Astrocyte of the hippocampus (primary cell): ENCODE measurements around the gene OCIAD1.
"Not testable (repeated sequence)": the region's sequence is repeated elsewhere in the genome, so short reads cannot be mapped to it uniquely, and the experiment has no call there.

Experiments used
- DNase-seq: peaks from one replicate; pipeline ENCODE4 v3.0.0; 2011; ENCODE audit warnings: low read depth, low spot score

The OCIAD1 gene

GRCh38 chr4:48816971-48817370 lies 13.9 kb upstream of the OCIAD1 start:
- no peak for DNase-seq

GRCh38 chr4:48821431-48821830 lies 9.5 kb upstream of the OCIAD1 start:
- not testable (repeated sequence) for DNase-seq

GRCh38 chr4:48827622-48828021 lies 3.3 kb upstream of the OCIAD1 start:
- DNase-seq, result no peak

- DNase-seq, result no peak
These were observed 693 bp downstream of the OCIAD1 start for GRCh38 chr4:48831532-48832030.

- DNase-seq, result peak; percentile 2
These were observed 1.7 kb downstream of the OCIAD1 start for GRCh38 chr4:48832571-48832970.

GRCh38 chr4:48836658-48837057 lies 5.8 kb downstream of the OCIAD1 start:
- no peak for DNase-seq

GRCh38 chr4:48841045-48841827 lies 10.3 kb downstream of the OCIAD1 start:
- DNase-seq, result no peak

GRCh38 chr4:48844843-48845242 lies 14.0 kb downstream of the OCIAD1 start:
- no peak for DNase-seq

GRCh38 chr4:48848799-48849198 lies 17.9 kb downstream of the OCIAD1 start:
- DNase-seq, result not testable (repeated sequence)

GRCh38 chr4:48851651-48852050 lies 20.8 kb downstream of the OCIAD1 start:
- no peak for DNase-seq

GRCh38 chr4:48853604-48854394 lies 22.9 kb downstream of the OCIAD1 start:
- DNase-seq, result no peak

- no peak for DNase-seq
These were observed 23.5 kb downstream of the OCIAD1 start for GRCh38 chr4:48854395-48854683.

- DNase-seq, result no peak
These were observed 24.1 kb downstream of the OCIAD1 start for GRCh38 chr4:48854982-48855381.

GRCh38 chr4:48858130-48858529 lies 27.2 kb downstream of the OCIAD1 start:
- peak; percentile 54 for DNase-seq

GRCh38 chr4:48862038-48862437 lies 31.1 kb downstream of the OCIAD1 start:
- no peak for DNase-seq

- no peak for DNase-seq
These were observed 31.8 kb downstream of the OCIAD1 start for GRCh38 chr4:48862661-48863060.

- DNase-seq, result no peak
These were observed 32.8 kb downstream of the OCIAD1 start for GRCh38 chr4:48863728-48864127.

GRCh38 chr4:48864696-48865095 lies 33.8 kb downstream of the OCIAD1 start:
- not testable (repeated sequence) for DNase-seq

GRCh38 chr4:48877827-48878535 lies 47.1 kb downstream of the OCIAD1 start:
- no peak for DNase-seq

- no peak for DNase-seq
These were observed 48.9 kb downstream of the OCIAD1 start for GRCh38 chr4:48879561-48880442.

GRCh38 chr4:48881646-48882045 lies 50.8 kb downstream of the OCIAD1 start:
- DNase-seq, result not testable (repeated sequence)
